Right kidney (tissue), 9 donors: ENCODE data around the gene ATP6V1C2.

Source experiments
- DNase-seq: peaks from one replicate; pipeline ENCODE4 v3.0.0-alpha.2; 2016
- long read RNA-seq, 8 donors: transcript quantifications; one replicate each; lab custom pipeline, GENCODE V29; 2026

ATP6V1C2 gene
- long read RNA-seq, donor 1, partial matches to known transcripts = 527 of 689 reads
- long read RNA-seq, donor 1, other reads (novel, unspliced or antisense) = 162 of 689 reads
- long read RNA-seq, donor 2, partial matches to known transcripts = 0 of 1 reads
- long read RNA-seq, donor 2, other reads (novel, unspliced or antisense) = 0 of 1 reads
- long read RNA-seq, donor 3, partial matches to known transcripts = 35 of 137 reads
- long read RNA-seq, donor 3, other reads (novel, unspliced or antisense) = 101 of 137 reads
- long read RNA-seq, donor 4, partial matches to known transcripts = 185 of 310 reads
- long read RNA-seq, donor 4, other reads (novel, unspliced or antisense) = 125 of 310 reads
- long read RNA-seq, donor 5, partial matches to known transcripts = 104 of 337 reads
- long read RNA-seq, donor 5, other reads (novel, unspliced or antisense) = 232 of 337 reads
- long read RNA-seq, donor 6, partial matches to known transcripts = 156 of 258 reads
- long read RNA-seq, donor 6, other reads (novel, unspliced or antisense) = 102 of 258 reads
- long read RNA-seq, donor 7, partial matches to known transcripts = 247 of 417 reads
- long read RNA-seq, donor 7, other reads (novel, unspliced or antisense) = 170 of 417 reads
- long read RNA-seq, donor 8, partial matches to known transcripts = 123 of 306 reads
- long read RNA-seq, donor 8, other reads (novel, unspliced or antisense) = 183 of 306 reads

DNA sequence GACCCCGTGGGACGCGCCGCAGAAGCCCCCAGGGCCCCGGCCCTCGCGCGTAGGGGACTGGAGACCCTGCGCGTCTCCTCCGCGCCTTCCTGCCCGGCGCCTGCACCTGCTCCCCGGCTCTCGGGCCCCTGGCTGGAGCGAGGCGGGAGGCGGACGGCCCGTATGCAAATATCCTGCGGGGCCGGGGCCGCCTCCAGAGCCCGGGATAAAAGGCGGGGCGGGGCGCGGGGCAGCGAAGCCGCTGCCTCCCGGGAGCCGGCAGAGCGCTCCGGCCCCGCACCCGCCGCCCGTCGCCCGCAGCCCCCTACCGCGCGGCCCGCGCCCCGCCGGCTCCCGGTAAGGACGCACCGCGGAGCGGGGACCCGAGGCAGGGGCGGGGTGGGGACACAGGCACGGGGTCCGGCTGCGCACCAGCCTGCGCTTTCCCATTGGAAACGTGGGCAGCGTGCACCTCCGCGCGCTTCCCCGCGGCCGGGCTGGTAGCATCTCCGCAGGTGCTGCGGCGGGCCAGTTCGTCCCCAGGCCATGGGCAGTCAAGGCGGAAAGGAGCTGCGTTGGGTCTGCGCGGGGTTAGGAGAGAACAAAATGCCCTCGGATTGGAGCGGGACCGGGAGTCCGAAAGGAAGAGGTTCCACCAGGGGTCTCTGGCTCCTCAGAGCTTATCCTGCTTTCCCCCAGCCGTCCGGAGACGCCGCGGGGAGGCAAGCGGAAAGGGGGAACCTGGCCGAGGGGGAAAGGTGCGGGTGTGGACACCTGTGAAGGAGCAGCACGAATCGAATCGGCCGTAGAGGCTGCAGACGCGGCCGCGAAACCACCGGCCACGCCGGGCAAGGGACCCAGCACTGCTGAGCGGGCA is at the start of gene ATP6V1C2:
TSS of gene ATP6V1C2 (plus strand) at position 235 of the 856 bp plus-strand sequence. CDS start 1,220 bp downstream, outside the sequence.
- DNase-seq = peak; percentile 63

DNA sequence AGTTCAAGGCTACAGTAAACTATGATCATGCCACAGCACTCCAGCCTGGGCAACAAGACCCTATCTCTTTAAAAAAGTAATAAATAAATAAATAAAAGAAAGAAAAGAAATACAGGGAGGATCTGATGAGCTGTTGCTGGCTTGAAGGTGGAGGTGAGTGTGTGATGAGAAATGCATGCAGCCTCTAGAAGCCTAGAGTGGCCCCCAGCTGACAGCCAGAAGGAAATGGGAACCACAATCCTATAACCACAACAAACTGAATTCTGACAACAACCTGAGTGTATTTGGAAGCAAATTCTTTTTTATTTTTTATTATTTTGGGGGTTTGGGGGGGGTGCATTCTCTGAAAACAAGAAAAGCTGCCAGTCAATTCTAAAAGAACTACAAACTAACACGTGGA is 46.3 kb upstream of the ATP6V1C2 start:
- no peak for DNase-seq

DNA sequence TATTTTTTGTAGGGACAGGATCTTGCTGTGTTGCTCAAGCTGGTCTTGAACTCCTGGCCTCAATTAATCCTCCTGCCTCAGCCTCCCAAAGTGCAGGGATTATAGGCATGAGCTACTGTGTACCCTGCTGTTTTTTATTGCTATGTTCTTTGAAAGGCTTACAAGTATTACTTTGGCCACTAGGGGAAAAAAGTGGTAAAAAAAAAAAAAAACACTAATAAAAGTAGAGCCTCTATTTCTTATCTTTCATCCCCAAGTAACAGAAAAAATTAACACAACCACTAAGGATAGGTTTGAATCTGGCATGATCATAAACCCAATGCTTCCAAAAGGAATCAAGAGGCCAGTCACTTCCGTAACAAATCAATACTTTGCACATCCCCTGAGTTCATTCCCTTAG is 43.2 kb upstream of the ATP6V1C2 start:
- DNase-seq = no peak

DNA sequence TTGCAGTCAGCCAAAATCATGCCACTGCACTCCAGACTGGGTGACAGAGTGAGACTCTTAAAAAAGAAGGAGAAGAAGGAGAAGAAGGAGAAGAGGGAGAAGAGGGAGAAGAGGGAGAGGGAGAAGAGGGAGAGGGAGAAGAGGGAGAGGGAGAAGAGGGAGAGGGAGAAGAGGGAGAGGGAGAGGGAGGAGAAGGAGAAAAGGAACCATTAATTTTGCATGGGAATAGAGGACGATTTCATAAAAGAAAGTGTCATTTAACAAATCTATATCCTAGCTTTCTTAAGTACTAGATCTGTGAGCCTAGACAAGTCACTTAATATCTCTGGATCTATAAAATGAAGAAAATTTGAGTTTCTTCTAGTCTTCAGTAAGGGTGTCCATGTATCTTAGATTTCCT is 41.2 kb upstream of the ATP6V1C2 start:
- no peak for DNase-seq

DNA sequence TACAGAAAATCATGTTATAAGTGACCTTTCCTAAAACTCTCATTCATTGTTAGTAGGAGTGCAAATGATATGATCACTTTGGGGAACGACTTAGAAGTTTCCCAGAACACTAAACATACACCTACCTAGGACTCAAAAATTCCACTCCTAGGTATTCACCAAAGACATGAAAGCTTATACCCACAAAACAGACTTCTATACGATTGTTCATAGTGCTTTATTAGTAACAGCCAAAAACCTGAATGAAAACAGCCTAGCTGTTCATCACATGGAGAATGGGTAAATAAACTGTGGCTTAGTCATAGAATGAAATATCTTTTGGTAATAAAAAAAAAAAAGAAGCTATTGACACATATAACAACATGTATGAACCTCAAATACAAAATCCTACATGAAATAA is 40.5 kb upstream of the ATP6V1C2 start:
- DNase-seq = no peak

GRCh38 chr2:10686176-10686730 is 35.2 kb upstream of the ATP6V1C2 start:
- DNase-seq = no peak

- DNase-seq = no peak
Measured at GRCh38 chr2:10688921-10689807, 32.3 kb upstream of the ATP6V1C2 start.

DNA sequence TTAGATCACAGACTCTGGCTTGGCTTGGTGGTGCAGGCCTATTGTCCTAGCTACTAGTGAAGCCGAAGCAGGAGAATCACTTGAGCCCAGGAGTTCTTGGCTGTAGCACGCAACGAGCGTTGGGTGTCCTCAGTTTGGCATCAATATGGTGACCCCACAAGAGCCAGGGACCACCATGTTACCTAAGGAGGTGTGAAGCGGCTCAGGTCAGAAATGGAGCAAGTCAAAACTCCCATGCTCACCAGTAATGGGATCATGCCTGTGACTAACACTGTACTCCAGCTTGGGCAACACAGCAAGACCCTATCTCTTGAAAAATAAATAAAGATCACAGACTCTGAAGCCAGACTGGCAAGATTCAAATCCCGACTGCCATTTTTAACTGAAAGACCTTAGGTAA is 29.9 kb upstream of the ATP6V1C2 start:
- DNase-seq = no peak

GRCh38 chr2:10700078-10700803 is 21.2 kb upstream of the ATP6V1C2 start:
- DNase-seq = no peak

- DNase-seq = no peak
Measured at GRCh38 chr2:10704034-10704594, 17.3 kb upstream of the ATP6V1C2 start.

- no peak for DNase-seq
Measured at GRCh38 chr2:10706033-10706432, 15.4 kb upstream of the ATP6V1C2 start.

DNA sequence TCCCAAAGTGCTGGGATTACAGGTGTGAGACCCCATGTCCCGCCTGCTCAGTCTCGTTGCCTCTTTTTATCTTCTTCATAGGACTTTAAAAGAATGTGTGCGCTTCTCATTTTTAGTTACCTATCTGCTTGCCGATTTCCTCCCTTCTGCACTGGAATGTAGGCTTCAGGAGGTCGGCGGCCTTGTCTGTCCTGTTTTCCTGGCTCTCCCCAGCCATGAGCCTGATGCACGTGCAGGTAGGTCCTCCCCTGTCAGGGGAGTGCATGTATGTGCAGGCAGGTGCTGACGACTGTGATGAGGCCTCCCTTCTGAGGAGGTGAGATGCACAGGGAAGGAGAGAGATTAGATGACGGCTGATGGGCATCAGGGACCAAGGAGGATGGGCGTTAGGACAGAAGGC is 13.6 kb upstream of the ATP6V1C2 start:
- DNase-seq = no peak

GRCh38 chr2:10709290-10709939 is 12.0 kb upstream of the ATP6V1C2 start:
- no peak for DNase-seq

DNA sequence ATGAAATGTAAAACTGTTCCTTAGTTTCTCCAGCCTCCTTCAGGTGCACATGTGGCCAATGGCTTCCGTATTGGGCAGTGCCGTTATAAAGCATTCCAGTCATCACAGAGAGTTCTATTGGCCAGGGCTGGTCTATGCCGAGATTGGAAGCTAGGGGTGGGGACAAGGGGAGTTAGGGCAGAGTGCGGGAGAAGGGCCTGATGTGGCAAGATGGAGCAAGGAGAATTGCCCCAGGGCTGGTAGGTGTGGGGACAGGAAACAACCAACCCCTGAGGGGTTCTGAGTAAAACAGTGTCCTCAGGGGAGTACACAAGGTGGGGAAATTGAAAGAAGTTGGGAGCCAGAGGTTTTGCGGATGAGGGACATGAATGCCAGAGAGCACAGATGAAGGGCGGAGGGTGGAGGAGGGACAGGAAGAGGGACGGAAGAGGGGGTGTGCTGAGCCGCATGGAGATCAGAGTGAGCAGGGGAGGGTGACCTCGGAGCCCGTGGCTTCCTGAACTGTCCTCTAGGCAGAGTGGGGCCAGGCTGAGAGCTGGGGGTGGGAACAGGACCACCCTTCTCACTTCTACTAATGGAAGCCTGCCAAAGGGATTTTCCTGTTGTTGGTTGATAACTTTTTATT is 9.1 kb upstream of the ATP6V1C2 start:
- DNase-seq = no peak

- DNase-seq = no peak
Measured at GRCh38 chr2:10716581-10716980, 4.8 kb upstream of the ATP6V1C2 start.

- no peak for DNase-seq
Measured at GRCh38 chr2:10717628-10718027, 3.8 kb upstream of the ATP6V1C2 start.

DNA sequence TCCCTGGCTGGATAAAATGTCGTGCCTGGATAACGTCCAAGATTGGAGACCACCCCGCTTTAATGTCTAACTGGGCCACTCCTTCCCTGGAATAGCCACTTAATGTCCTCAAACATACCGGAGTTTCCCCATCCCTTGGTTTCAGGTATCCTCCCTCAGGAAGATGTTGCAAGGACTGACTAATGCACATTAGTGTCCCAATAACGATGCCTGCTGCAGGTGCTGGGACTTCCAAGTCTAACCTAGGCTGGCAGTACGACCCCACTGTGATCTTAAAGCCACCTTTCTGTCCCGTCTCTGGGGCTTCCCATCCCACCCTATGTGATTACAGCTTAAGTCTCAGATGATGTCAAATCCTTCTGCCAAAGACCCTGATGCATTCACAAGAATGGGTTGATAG is 1.1 kb upstream of the ATP6V1C2 start:
- no peak for DNase-seq

GRCh38 chr2:10720947-10721395 is 459 bp upstream of the ATP6V1C2 start:
- DNase-seq = peak; percentile 50

GRCh38 chr2:10722252-10722825 is 909 bp downstream of the ATP6V1C2 start:
- DNase-seq = no peak
